IPS-20b (cell line): ENCODE results near the gene FZR1.
"Not testable (repeated sequence)": the region's sequence is repeated elsewhere in the genome, so short reads cannot be mapped to it uniquely, and the experiment has no call there.

Experiments
- H3K27ac ChIP-seq: one replicate; pipeline ENCODE4 v1.5.1; 2013; ENCODE audit warnings: low read length
- H3K27me3 ChIP-seq: 2 replicates; pipeline ENCODE4 v1.6.1; 2013; ENCODE audit warnings: mild to moderate bottlenecking, low read length, inconsistent platforms; ENCODE audit not compliant: insufficient read depth
- H3K36me3 ChIP-seq: 2 replicates; pipeline ENCODE4 v1.6.1; 2013; ENCODE audit warnings: low read depth, mild to moderate bottlenecking, inconsistent platforms, low read length, moderate library complexity; ENCODE audit not compliant: insufficient read depth
- H3K4me1 ChIP-seq: 2 replicates; pipeline ENCODE4 v1.6.1; 2013; ENCODE audit warnings: mild to moderate bottlenecking, control low read depth, inconsistent platforms, low read length, moderate library complexity; ENCODE audit not compliant: insufficient read depth
- H3K4me3 ChIP-seq: 2 replicates; pipeline ENCODE4 v1.5.1; 2013; ENCODE audit warnings: mild to moderate bottlenecking, low read length, inconsistent platforms
- H3K9ac ChIP-seq: 2 replicates; pipeline ENCODE4 v1.6.1; 2013; ENCODE audit warnings: low read depth, mild to moderate bottlenecking, inconsistent platforms, low read length, moderate library complexity
- H3K9me3 ChIP-seq: 2 replicates; pipeline ENCODE4 v1.6.1; 2013; ENCODE audit warnings: mild to moderate bottlenecking, low read depth, low read length, inconsistent platforms; ENCODE audit not compliant: insufficient read depth

FZR1 gene

DNA sequence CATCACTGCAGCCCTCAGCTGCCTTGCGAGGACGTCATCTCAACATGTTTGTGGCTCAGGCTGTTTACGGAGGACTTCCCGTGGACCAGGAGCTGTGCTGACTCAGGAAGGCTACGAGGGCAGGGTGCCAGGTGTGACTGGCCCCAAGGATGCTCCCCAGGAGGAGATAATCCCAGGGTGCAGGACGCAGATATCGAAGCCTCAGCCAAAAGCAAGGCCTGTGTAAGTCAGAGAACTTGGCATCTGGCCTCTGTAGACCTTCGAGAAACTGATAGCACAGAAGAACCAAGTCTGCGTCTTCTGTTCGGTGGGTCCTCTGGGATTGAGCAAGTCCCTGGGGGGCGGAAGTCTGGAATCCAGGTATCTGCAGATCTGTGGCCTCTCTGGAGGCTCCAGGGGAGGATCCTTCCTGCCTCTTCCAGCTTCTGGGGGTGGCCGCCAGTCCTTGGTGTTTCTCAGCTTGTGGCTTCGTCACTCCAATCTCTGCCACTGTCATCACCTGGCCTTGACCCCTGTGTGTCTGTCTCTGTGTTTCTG lies 3.0 kb upstream of the FZR1 start:
- Histone ChIP-seq H3K9ac (no peak overlapping the region), H3K9me3 (no peaks in the 10 kb centered on the region), H3K4me3 (no peak overlapping the region), H3K4me1 (no peaks in the 10 kb centered on the region), H3K36me3 (no peaks in the 10 kb centered on the region), H3K27me3 (no peaks in the 10 kb centered on the region), H3K27ac (no peak overlapping the region)

- H3K9me3 ChIP-seq: no peaks in the 10 kb centered on the region
- no peak overlapping the region for H3K27ac ChIP-seq
- H3K27me3 ChIP-seq: no peaks in the 10 kb centered on the region
- H3K4me1 ChIP-seq: no peaks in the 10 kb centered on the region
- no peak overlapping the region; the same call in 1 of the 2 replicates for H3K4me3 ChIP-seq
- peak overlapping the region; percentile 82; the same call in 1 of the 2 replicates for H3K9ac ChIP-seq
- peaks cover 3% of the 10 kb centered on the region for H3K36me3 ChIP-seq
Observed at GRCh38 chr19:3504735-3505134, 1.4 kb upstream of the FZR1 start.

- Histone ChIP-seq H3K9ac (peak overlapping the region; percentile 82; the same call in 1 of the 2 replicates), H3K9me3 (no peaks in the 10 kb centered on the region), H3K36me3 (peaks cover 18% of the 10 kb centered on the region), H3K27me3 (no peaks in the 10 kb centered on the region), H3K4me3 (peak overlapping the region; percentile 76), H3K4me1 (no peaks in the 10 kb centered on the region), H3K27ac (no peak overlapping the region)
Observed at GRCh38 chr19:3506384-3507340, 551 bp downstream of the FZR1 start.

- H3K4me1 ChIP-seq: no peaks in the 10 kb centered on the region
- H3K9me3 ChIP-seq: no peaks in the 10 kb centered on the region
- H3K4me3 ChIP-seq: peak overlapping the region; percentile 76
- peaks cover 18% of the 10 kb centered on the region for H3K36me3 ChIP-seq
- no peak overlapping the region for H3K27ac ChIP-seq
- H3K9ac ChIP-seq: peak overlapping the region; percentile 82; the same call in 1 of the 2 replicates
- no peaks in the 10 kb centered on the region for H3K27me3 ChIP-seq
Observed at GRCh38 chr19:3507371-3508120, 1.4 kb downstream of the FZR1 start.

DNA sequence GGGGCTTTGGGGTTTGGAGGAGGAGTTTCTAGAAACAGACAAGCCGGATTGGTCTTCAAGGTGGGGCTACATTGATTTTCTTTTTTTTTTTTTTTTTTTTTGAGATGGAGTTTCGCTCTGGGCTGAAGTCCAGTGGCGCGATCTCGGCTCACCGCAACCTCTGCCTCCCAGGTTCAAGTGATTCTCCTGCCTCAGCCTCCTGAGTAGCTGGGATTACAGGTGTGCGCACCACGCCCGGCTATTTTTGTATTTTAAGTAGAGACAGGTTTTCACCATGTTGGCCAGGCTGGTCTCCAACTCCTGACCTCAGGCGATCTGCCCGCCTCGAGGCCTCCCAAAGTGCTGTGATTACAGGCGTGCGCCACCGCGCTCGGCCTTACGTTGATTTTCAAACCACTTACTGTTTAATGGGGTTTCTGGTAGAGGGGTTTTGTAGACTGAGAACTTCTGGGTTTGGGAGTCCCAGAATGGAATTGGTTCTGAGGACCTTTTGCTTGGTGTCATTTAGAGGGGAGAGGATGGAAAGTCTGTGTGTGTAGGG lies 2.1 kb downstream of the FZR1 start:
- not testable (repeated sequence) for H3K27me3 ChIP-seq, H3K4me1 ChIP-seq, H3K9me3 ChIP-seq, H3K27ac ChIP-seq, H3K9ac ChIP-seq
- peaks cover 18% of the 10 kb centered on the region for H3K36me3 ChIP-seq
- H3K4me3 ChIP-seq: peak overlapping the region; percentile 76; the same call in 1 of the 2 replicates

DNA sequence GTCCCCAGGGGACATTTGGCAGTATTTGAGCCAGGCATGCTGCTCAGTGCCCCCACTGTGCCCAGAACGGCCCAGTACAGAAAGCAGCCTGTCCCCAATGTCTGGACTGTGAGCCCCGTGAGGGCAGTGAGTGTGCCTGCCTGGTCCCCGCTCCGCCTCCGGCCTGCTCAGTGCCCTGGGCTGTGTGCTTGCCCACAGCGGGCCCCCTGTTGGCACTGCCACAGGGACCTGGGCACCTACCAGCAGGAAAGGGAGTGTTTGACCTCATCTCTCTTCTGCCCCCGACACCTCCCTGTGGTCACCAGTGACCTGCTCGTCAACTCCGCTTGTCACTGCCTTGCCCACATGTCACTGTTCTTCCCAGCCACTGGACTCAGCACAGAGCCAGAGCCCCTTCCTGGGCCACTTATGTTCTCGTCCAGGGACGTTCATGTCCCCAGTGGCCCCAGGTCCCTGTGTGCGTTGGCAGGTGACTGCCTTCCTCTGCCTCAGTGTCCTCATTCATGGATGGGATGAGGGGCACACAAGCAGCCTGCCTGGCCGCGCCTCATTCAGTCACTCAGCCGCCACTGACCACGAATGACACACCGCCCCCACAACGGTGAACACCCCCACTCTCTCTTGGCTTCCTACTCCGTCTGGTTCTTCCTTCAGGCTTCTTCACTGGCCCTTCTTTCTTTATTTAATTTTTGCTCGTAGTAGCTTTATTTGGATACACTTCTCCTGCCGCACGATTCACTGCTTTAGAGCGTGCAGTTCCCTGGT lies 2.8 kb downstream of the FZR1 start:
- H3K9me3 ChIP-seq: no peaks in the 10 kb centered on the region
- H3K4me1 ChIP-seq: no peaks in the 10 kb centered on the region
- H3K9ac ChIP-seq: no peak overlapping the region
- H3K4me3 ChIP-seq: no peak overlapping the region
- peaks cover 18% of the 10 kb centered on the region for H3K36me3 ChIP-seq
- H3K27ac ChIP-seq: no peak overlapping the region
- H3K27me3 ChIP-seq: no peaks in the 10 kb centered on the region

DNA sequence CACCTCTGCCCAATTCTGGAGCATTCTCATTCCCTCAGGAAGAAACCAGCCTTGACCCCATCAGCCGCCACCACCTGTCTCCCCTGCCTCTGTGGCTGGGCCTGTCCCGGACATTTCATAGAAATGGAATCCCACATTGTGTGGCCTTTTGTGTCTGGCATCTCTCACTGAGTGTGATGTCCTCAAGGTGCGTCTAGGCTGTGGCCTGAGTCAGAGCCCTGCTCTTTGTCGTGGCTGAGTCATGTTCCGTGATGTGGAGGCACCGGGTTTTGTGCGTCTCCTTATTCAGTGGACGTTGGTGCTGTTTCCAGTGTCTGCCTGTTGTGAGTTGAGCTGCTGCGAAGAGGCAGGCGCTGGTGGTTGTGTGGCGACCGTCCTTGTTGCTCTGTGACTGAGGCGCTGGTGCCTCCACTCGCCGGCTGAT lies 3.5 kb downstream of the FZR1 start:
- H3K27ac ChIP-seq: no peak overlapping the region
- no peaks in the 10 kb centered on the region for H3K9me3 ChIP-seq
- no peak overlapping the region for H3K9ac ChIP-seq
- H3K4me1 ChIP-seq: no peaks in the 10 kb centered on the region
- no peaks in the 10 kb centered on the region for H3K27me3 ChIP-seq
- no peak overlapping the region for H3K4me3 ChIP-seq
- H3K36me3 ChIP-seq: peaks cover 18% of the 10 kb centered on the region

DNA sequence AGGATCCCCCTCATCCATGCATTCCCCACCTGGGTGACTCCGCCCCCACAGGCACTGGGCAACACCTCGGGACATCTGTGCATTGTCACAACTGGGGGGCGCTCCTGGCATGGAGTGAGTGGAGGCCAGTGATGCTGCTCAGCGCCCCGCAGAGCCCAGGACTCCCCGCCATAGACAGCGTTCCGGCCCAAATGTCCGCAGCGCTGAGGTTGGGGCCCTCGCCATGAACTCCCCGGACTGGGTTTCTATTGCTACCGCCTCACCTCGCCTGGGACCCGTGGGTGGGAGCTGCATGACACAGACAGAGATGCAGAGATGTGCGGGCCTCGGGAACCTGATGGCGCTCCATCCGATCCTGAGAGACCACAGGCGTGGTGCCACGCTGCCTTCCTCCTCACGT lies 4.6 kb downstream of the FZR1 start:
- no peaks in the 10 kb centered on the region for H3K27me3 ChIP-seq
- H3K4me3 ChIP-seq: no peak overlapping the region
- no peak overlapping the region for H3K9ac ChIP-seq
- H3K36me3 ChIP-seq: peaks cover 18% of the 10 kb centered on the region
- no peak overlapping the region for H3K27ac ChIP-seq
- H3K9me3 ChIP-seq: no peaks in the 10 kb centered on the region
- H3K4me1 ChIP-seq: peaks cover under 1% of the 10 kb centered on the region; the same call in 1 of the 2 replicates

DNA sequence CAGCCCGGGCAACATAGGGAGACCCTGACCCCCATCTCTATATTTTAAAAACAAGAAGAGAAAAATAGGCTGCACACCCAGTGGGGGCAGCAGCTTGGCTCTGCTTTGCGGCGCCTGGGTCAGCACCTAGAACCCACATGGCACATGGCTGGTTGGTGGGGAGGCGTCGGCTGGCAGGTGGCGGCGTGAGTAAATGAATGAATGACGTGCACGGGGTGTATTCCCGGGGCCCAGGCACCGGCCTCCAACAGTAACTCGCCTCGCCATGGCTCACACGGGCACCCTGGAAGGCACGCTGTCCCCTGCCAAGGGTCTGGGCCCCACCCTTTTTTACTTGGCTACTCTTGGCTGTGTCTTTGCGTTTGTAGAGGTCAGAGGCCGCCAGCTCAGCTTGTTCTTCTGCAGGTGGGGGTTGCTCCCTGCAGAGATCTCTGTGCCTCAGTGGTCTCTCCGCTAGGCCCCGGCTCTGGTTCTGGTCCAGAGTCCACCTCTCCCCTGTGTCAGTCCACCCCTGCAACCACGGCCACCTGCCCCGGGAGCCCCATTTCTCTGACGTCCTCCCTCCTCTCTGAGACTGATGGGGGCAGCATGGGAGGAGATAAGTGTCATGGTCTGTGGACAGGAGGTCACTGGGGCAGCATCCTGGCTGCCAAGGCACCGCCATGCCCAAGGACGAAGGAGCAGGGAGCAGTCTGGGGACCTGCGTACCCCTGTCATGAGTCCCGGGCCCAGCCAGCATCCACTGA lies 5.6 kb downstream of the FZR1 start:
- Histone ChIP-seq H3K9me3 (no peaks in the 10 kb centered on the region), H3K4me3 (no peak overlapping the region), H3K27ac (no peak overlapping the region), H3K9ac (no peak overlapping the region), H3K4me1 (peaks cover 3% of the 10 kb centered on the region; the same call in 1 of the 2 replicates), H3K36me3 (peaks cover 18% of the 10 kb centered on the region), H3K27me3 (no peaks in the 10 kb centered on the region)

GRCh38 chr19:3512562-3513228 lies 6.6 kb downstream of the FZR1 start:
- Histone ChIP-seq H3K9ac (no peak overlapping the region), H3K27me3 (no peaks in the 10 kb centered on the region), H3K36me3 (peaks cover 18% of the 10 kb centered on the region), H3K27ac (no peak overlapping the region), H3K4me1 (peaks cover 3% of the 10 kb centered on the region; the same call in 1 of the 2 replicates), H3K9me3 (no peaks in the 10 kb centered on the region), H3K4me3 (no peak overlapping the region)
